Measurements from ENCODE around the gene PAXIP1. TPM values are rescaled to one million over a fixed set of nuclear protein-coding genes. Genes with fewer than 3 reads are reported as not detected.
"Not testable (repeated sequence)": the region's sequence is repeated elsewhere in the genome, so short reads cannot be mapped to it uniquely, and the experiment has no call there.

PAXIP1 gene
- total RNA-seq, 1 donor from 2014 or later = 5.8 TPM

GRCh38 chr7:154943906-154944305, 59.0 kb downstream of the PAXIP1 start:
- Histone ChIP-seq H3K9me3 (replicated peaks) (no peaks in the 10 kb centered on the region), H3K27me3 (ENCODE audit: low read depth) (no peaks in the 10 kb centered on the region), H3K27ac (replicated peaks) (no peak overlapping the region), H3K4me3 (no peak overlapping the region), H3K36me3 (peaks cover 58% of the 10 kb centered on the region), H3K4me1 (no peaks in the 10 kb centered on the region)
- intact Hi-C loops (cut with micrococcal nuclease) = no loop called here
- DNase-seq = no peak
- no peak for TF ChIP-seq CTCF (IDR thresholded peaks at IDR 0.05; ENCODE audit: borderline replicate concordance)

GRCh38 chr7:154942691-154943090, 60.2 kb downstream of the PAXIP1 start:
- Histone ChIP-seq H3K9me3 (replicated peaks) (peaks cover 6% of the 10 kb centered on the region), H3K36me3 (peaks cover 46% of the 10 kb centered on the region), H3K4me1 (no peaks in the 10 kb centered on the region), H3K4me3 (no peak overlapping the region), H3K27me3 (ENCODE audit: low read depth) (no peaks in the 10 kb centered on the region), H3K27ac (replicated peaks) (no peak overlapping the region)
- no peak for DNase-seq
- intact Hi-C loops (cut with micrococcal nuclease) = no loop called here
- TF ChIP-seq CTCF (IDR thresholded peaks at IDR 0.05; ENCODE audit: borderline replicate concordance) = no peak

GRCh38 chr7:154937837-154938236, 65.1 kb downstream of the PAXIP1 start:
- peaks cover 6% of the 10 kb centered on the region for H3K36me3 ChIP-seq
- intact Hi-C loops (cut with micrococcal nuclease) = no loop called here
- H3K9me3 ChIP-seq (replicated peaks) = peaks cover 22% of the 10 kb centered on the region
- no peak overlapping the region for H3K4me3 ChIP-seq
- H3K27ac ChIP-seq (replicated peaks) = no peak overlapping the region
- no peaks in the 10 kb centered on the region for H3K27me3 ChIP-seq (ENCODE audit: low read depth)
- no peaks in the 10 kb centered on the region for H3K4me1 ChIP-seq
- TF ChIP-seq CTCF (IDR thresholded peaks at IDR 0.05; ENCODE audit: borderline replicate concordance) = no peak
- no peak for DNase-seq

GRCh38 chr7:154934353-154934952, 68.5 kb downstream of the PAXIP1 start:
- H3K4me1 ChIP-seq; H3K27ac ChIP-seq (replicated peaks); intact Hi-C loops (cut with micrococcal nuclease): not testable (repeated sequence)

GRCh38 chr7:154931906-154932305, 71.0 kb downstream of the PAXIP1 start:
- H3K9me3 ChIP-seq (replicated peaks) = peaks cover 13% of the 10 kb centered on the region
- no peaks in the 10 kb centered on the region for H3K27me3 ChIP-seq (ENCODE audit: low read depth)
- intact Hi-C loops (cut with micrococcal nuclease) = no loop called here
- H3K27ac ChIP-seq (replicated peaks) = no peak overlapping the region
- DNase-seq = no peak
- H3K4me3 ChIP-seq = no peak overlapping the region
- peaks cover 6% of the 10 kb centered on the region for H3K36me3 ChIP-seq
- H3K4me1 ChIP-seq = peaks cover 18% of the 10 kb centered on the region
- no peak for TF ChIP-seq CTCF (IDR thresholded peaks at IDR 0.05; ENCODE audit: borderline replicate concordance)

More at GRCh38 chr7:154934353-154934952, 68.5 kb downstream of the PAXIP1 start:
- H3K9me3 ChIP-seq (replicated peaks) = peaks cover 22% of the 10 kb centered on the region
- not testable (repeated sequence) for H3K36me3 ChIP-seq; DNase-seq; H3K4me3 ChIP-seq; H3K27me3 ChIP-seq (ENCODE audit: low read depth)

- peak overlapping the region; percentile 72 for H3K4me3 ChIP-seq
- peaks cover 2% of the 10 kb centered on the region for H3K36me3 ChIP-seq
- DNase-seq = no peak
- H3K27me3 ChIP-seq (ENCODE audit: low read depth) = no peaks in the 10 kb centered on the region
- peaks cover 4% of the 10 kb centered on the region for H3K9me3 ChIP-seq (replicated peaks)
- no peak for TF ChIP-seq CTCF (IDR thresholded peaks at IDR 0.05; ENCODE audit: borderline replicate concordance)
- peak overlapping the region; percentile 85 for H3K27ac ChIP-seq (replicated peaks)
- intact Hi-C loops (cut with micrococcal nuclease) = loop anchor here (10.0 kb wide), 1 partner anchor 416 kb away; no protein-coding TSS in a partner anchor
- peaks cover 18% of the 10 kb centered on the region for H3K4me1 ChIP-seq
Measured at GRCh38 chr7:154929006-154929726, 73.8 kb downstream of the PAXIP1 start.
